K562 (cell line): ENCODE results near the gene SPDEF. TPM values are rescaled to one million over a fixed set of nuclear protein-coding genes. Genes with fewer than 3 reads are reported as not detected.

Experiments used
- ADNP ChIP-seq: fragments of 200-800 bp; sonication (Bioruptor generic); IDR thresholded peaks from 2 replicates; pipeline ENCODE4 v1.6.1; 2016; ENCODE audit warnings: missing genetic modification characterization, missing compliant biosample characterization
- BCOR ChIP-seq: fragments of 450-650 bp; IDR thresholded peaks from 2 replicates; pipeline ENCODE4 v1.6.1; 2016
- C11orf30 ChIP-seq: fragments of 450-650 bp; IDR thresholded peaks from 2 replicates; pipeline ENCODE4 v1.6.1; 2016; ENCODE audit warnings: low read depth, mild to moderate bottlenecking
- EHMT2 ChIP-seq: fragments of 450-650 bp; IDR thresholded peaks from 2 replicates; pipeline ENCODE4 v1.6.1; 2018; ENCODE audit warnings: antibody characterized with exemption
- FIP1L1 ChIP-seq: fragments of 200-400 bp; formaldehyde crosslinking; IDR thresholded peaks from 2 replicates; pipeline ENCODE4 v1.6.1; 2018; ENCODE audit warnings: mild to moderate bottlenecking, low read depth, low read length; ENCODE audit not compliant: poor library complexity, severe bottlenecking
- FOXK2 ChIP-seq, 2 experiments: fragments of 450-650 bp; IDR thresholded peaks in 1 of 2; conservative IDR thresholded peaks in 1 of 2; 2 replicates each; pipeline ENCODE4 v1.6.1; 2016; ENCODE audit warnings: low read depth in 2 of 2, mild to moderate bottlenecking in 1 of 2
- HCFC1 ChIP-seq: IDR thresholded peaks from 2 replicates; pipeline ENCODE4 v1.6.1; 2012; ENCODE audit warnings: low read depth, low read length, improper control_type of control experiment
- HINFP ChIP-seq: fragments of 450-650 bp; conservative IDR thresholded peaks from 2 replicates; pipeline ENCODE4 v1.6.1; 2016; ENCODE audit warnings: missing genetic modification characterization, low read depth, mild to moderate bottlenecking, control low read depth, missing compliant biosample characterization
- JUNB ChIP-seq: fragments of 450-650 bp; formaldehyde crosslinking; conservative IDR thresholded peaks from 2 replicates; pipeline ENCODE4 v1.4.0; 2020; ENCODE audit warnings: mild to moderate bottlenecking
- JUND ChIP-seq, 2 experiments: IDR thresholded peaks; 2 replicates in 1 of 2; 3 replicates in 1 of 2; pipeline ENCODE4 v1.6.1; 2011; ENCODE audit warnings: borderline replicate concordance in 2 of 2, low read depth in 2 of 2, low read length in 2 of 2, improper control_type of control experiment in 1 of 2, missing biosample characterization in 1 of 2, missing genetic modification characterization in 1 of 2, missing genetic modification reagents in 1 of 2
- MBD1 ChIP-seq: fragments of 250-450 bp; sonication (Bioruptor Pico); IDR thresholded peaks from 2 replicates; pipeline ENCODE4 v1.8.0; 2022; ENCODE audit warnings: inconsistent platforms
- MBD2 ChIP-seq: sonication (generic); IDR thresholded peaks from 2 replicates; pipeline ENCODE4 v1.6.1; 2016; ENCODE audit warnings: low read depth, borderline replicate concordance
- MED1 ChIP-seq: sonication (generic); formaldehyde crosslinking; IDR thresholded peaks from 2 replicates; pipeline ENCODE4 v1.8.1; 2023; ENCODE audit warnings: missing genetic modification reagents, borderline replicate concordance
- POLR2B ChIP-seq: fragments of 450-650 bp; IDR thresholded peaks from 2 replicates; pipeline ENCODE4 v1.6.1; 2018; ENCODE audit warnings: low read depth; ENCODE audit not compliant: partially characterized antibody
- POLR3A ChIP-seq: IDR thresholded peaks from 2 replicates; pipeline ENCODE4 v1.6.1; 2011; ENCODE audit warnings: borderline replicate concordance, mild to moderate bottlenecking, moderate library complexity; ENCODE audit not compliant: insufficient read length, insufficient read depth; ENCODE audit errors: extremely low read depth
- PRMT5 ChIP-seq: sonication (generic); formaldehyde crosslinking; IDR thresholded peaks from 2 replicates; pipeline ENCODE4 v1.5.0; 2020; ENCODE audit warnings: missing genetic modification reagents
- SIX5 ChIP-seq, 2 experiments: IDR thresholded peaks; 2 replicates each; pipeline ENCODE4 v1.6.1; 2011; ENCODE audit warnings: low read length in 2 of 2, borderline replicate concordance in 1 of 2, low read depth in 1 of 2, mild to moderate bottlenecking in 1 of 2, moderate library complexity in 1 of 2; ENCODE audit not compliant: insufficient read depth in 1 of 2
- SMAD3 ChIP-seq: fragments of 450-650 bp; formaldehyde crosslinking; conservative IDR thresholded peaks from 2 replicates; pipeline ENCODE4 v1.4.0; 2020; ENCODE audit warnings: mild to moderate bottlenecking
- TARDBP ChIP-seq: fragments of 450-650 bp; IDR thresholded peaks from 2 replicates; pipeline ENCODE4 v1.6.1; 2016
- TCF7 ChIP-seq: sonication (generic); IDR thresholded peaks from 2 replicates; pipeline ENCODE4 v1.6.1; 2016; ENCODE audit warnings: antibody characterized with exemption, borderline replicate concordance
- TSC22D4 ChIP-seq: fragments of 450-650 bp; IDR thresholded peaks from 2 replicates; pipeline ENCODE4 v1.6.1; 2016; ENCODE audit warnings: missing genetic modification characterization, missing biosample characterization, control low read depth
- ZC3H4 ChIP-seq: sonication (generic); formaldehyde crosslinking; IDR thresholded peaks from 2 replicates; pipeline ENCODE4 v1.9.0; 2021; ENCODE audit warnings: missing genetic modification reagents, borderline replicate concordance
- ZNF134 ChIP-seq: fragments of 250-450 bp; sonication (Bioruptor Pico); conservative IDR thresholded peaks from 2 replicates; pipeline ENCODE4 v1.4.0; 2020
- ZNF212 ChIP-seq: fragments of 450-650 bp; formaldehyde crosslinking; IDR thresholded peaks from 2 replicates; pipeline ENCODE4 v1.4.0; 2020; ENCODE audit warnings: mild to moderate bottlenecking
- ZNF511 ChIP-seq: sonication (generic); formaldehyde crosslinking; IDR thresholded peaks from 2 replicates; pipeline ENCODE4 v1.8.0; 2022; ENCODE audit warnings: mild to moderate bottlenecking, missing genetic modification reagents
- ZNF76 ChIP-seq: fragments of 250-450 bp; sonication (Bioruptor Pico); IDR thresholded peaks from 2 replicates; pipeline ENCODE4 v1.4.0; 2020; ENCODE audit warnings: mild to moderate bottlenecking, moderate library complexity, borderline replicate concordance
- polyA plus RNA-seq, 8 experiments: library from polyadenylated mRNA; depleted of rRNA in 4 of 8; stranded (reverse) in 5 of 8; unstranded in 3 of 8; fragments of >200 nt; fragmentation: Nextera tagmentation in 2 of 8; fragmentation: Illumina TruSeq in 1 of 8; extraction: Ambion mirVana in 2 of 8; extraction: Trizol in 1 of 8; gene quantifications; 2 replicates each; pipeline versions ENCODE4 v1.2.1 to v1.2.3, GENCODE V29; 2011 to 2014; ENCODE audit warnings: inconsistent platforms in 1 of 8, missing spikeins in 1 of 8
- total RNA-seq, 7 experiments: library from RNA; depleted of rRNA in 6 of 7; stranded (reverse); fragments of >200 nt in 6 of 7; fragmentation: Illumina TruSeq in 2 of 7; extraction: Trizol in 2 of 7; gene quantifications; 2 replicates each; pipeline versions ENCODE4 v1.2.1 to v1.2.3, GENCODE V29; 2011 to 2021; ENCODE audit warnings: low replicate concordance in 1 of 7

The SPDEF gene
- total and polyA plus RNA-seq, 9 of the 15 experiments (the other 6 are each of a cell fraction or from before 2014, with no cell fraction given) = 0.04 to 0.12 (median 0.11) TPM; not detected in 5

GRCh38 chr6:34526992-34527728 is 29.0 kb downstream of the SPDEF start (continued):
- TF ChIP-seq FIP1L1 = no peak
- no peak for TF ChIP-seq MBD1 (CRISPR knock-in tag)
- TF ChIP-seq POLR3A = no peak
- peak; percentile 74 for TF ChIP-seq JUND (IDR thresholded peaks at IDR 0.05; ENCODE audit: borderline replicate concordance, low read depth, low read length)
- TF ChIP-seq JUND (tag; IDR thresholded peaks at IDR 0.05; ENCODE audit: borderline replicate concordance, low read depth, low read length) = peak; percentile 45; the same call in 1 of the 3 replicates
- no peak for TF ChIP-seq ZNF212 (CRISPR knock-in tag)
- TF ChIP-seq BCOR = peak; percentile 47; the same call in 1 of the 2 replicates
- peak; percentile 55; the same call in 1 of the 2 replicates for TF ChIP-seq ZNF511 (CRISPR knock-in tag)
- TF ChIP-seq ADNP (tag) = no peak
- TF ChIP-seq ZC3H4 (CRISPR knock-in tag) = no peak
- TF ChIP-seq POLR2B = no peak
- TF ChIP-seq C11orf30 = no peak
- TF ChIP-seq SMAD3 = no peak
- no peak; the same call in 1 of the 2 replicates for TF ChIP-seq TCF7
- no peak for TF ChIP-seq ZNF76
- no peak for TF ChIP-seq JUNB (CRISPR knock-in tag)
- no peak for TF ChIP-seq SIX5 (IDR thresholded peaks at IDR 0.05; ENCODE audit: borderline replicate concordance in 1 of 2, insufficient read depth in 1 of 2, low read depth in 1 of 2, low read length in 2 of 2)
- TF ChIP-seq HINFP (tag) = peak; percentile 85
- no peak for TF ChIP-seq MED1
- no peak for TF ChIP-seq ZNF134 (CRISPR knock-in tag)
- no peak for TF ChIP-seq EHMT2
- 0 out of 4 replicates have a peak, but pooled peaks have one; percentile 25 to 39 for TF ChIP-seq FOXK2 (conservative IDR thresholded peaks at IDR 0.05 in 1 of 2, IDR thresholded peaks at IDR 0.05 in 1 of 2; ENCODE audit: low read depth in 2 of 2)
- no peak for TF ChIP-seq TSC22D4
- TF ChIP-seq HCFC1 = peak; percentile 39; the same call in 1 of the 2 replicates
- TF ChIP-seq MBD2 = peak; percentile 19; the same call in 1 of the 2 replicates
- TF ChIP-seq TARDBP = peak; percentile 30; the same call in 1 of the 2 replicates
- TF ChIP-seq PRMT5 = no peak
